Progenitor cell of endocrine pancreas (in vitro differentiated cells): ENCODE measurements around the gene NIPAL4. TPM values are rescaled to one million over a fixed set of nuclear protein-coding genes. Genes with fewer than 3 reads are reported as not detected.
A peak's percentile ranks its signal among the peaks of the same experiment; 100 is the strongest.

Source experiments
- DNase-seq: peaks from one replicate; pipeline ENCODE4 v3.0.0; 2021; ENCODE audit warnings: low spot score; ENCODE audit not compliant: unreplicated experiment
- H3K27ac Mint-ChIP-seq: 2 replicates; pipeline ENCODE4 v1.8.0; 2021; ENCODE audit warnings: mild to moderate bottlenecking, moderate library complexity, mixed read lengths
- H3K27me3 Mint-ChIP-seq: 2 replicates; pipeline ENCODE4 v1.8.0; 2021; ENCODE audit warnings: mixed read lengths
- H3K36me3 Mint-ChIP-seq: 2 replicates; pipeline ENCODE4 v1.8.0; 2022; ENCODE audit warnings: mixed read lengths; ENCODE audit not compliant: insufficient read depth
- H3K4me1 Mint-ChIP-seq: 2 replicates; pipeline ENCODE4 v1.8.0; 2021; ENCODE audit warnings: low read depth, mixed read lengths
- H3K4me3 Mint-ChIP-seq: 2 replicates; pipeline ENCODE4 v1.8.0; 2021; ENCODE audit warnings: low read depth, mild to moderate bottlenecking, moderate library complexity, mixed read lengths
- H3K9me3 Mint-ChIP-seq: 2 replicates; pipeline ENCODE4 v1.8.0; 2021; ENCODE audit warnings: low read depth, mixed read lengths
- CTCF ChIP-seq: fragments of 200-600 bp; sonication (generic); IDR thresholded peaks from one replicate; pipeline ENCODE4 v1.5.0; 2021; ENCODE audit warnings: antibody characterized with exemption, mild to moderate bottlenecking; ENCODE audit not compliant: unreplicated experiment
- total RNA-seq: library from RNA; stranded (reverse); gene quantifications from 2 replicates; pipeline ENCODE4 v1.2.1, GENCODE V29; 2021

Gene NIPAL4
- total RNA-seq, 1 donor from 2014 or later, result not detected

- no peak for TF ChIP-seq CTCF
- H3K4me3 Mint-ChIP-seq, result no peak overlapping the region
- DNase-seq, result no peak
- no peaks in the 10 kb centered on the region for H3K4me1 Mint-ChIP-seq
- no peaks in the 10 kb centered on the region for H3K9me3 Mint-ChIP-seq
- H3K36me3 Mint-ChIP-seq, result no peaks in the 10 kb centered on the region
- H3K27me3 Mint-ChIP-seq, result peaks cover 42% of the 10 kb centered on the region
- H3K27ac Mint-ChIP-seq, result no peak overlapping the region
These were observed 3.7 kb upstream of the NIPAL4 start for GRCh38 chr5:157456301-157456700.

GRCh38 chr5:157457391-157457790 lies 2.6 kb upstream of the NIPAL4 start:
- H3K4me1 Mint-ChIP-seq, result no peaks in the 10 kb centered on the region
- H3K27ac Mint-ChIP-seq, result no peak overlapping the region
- H3K4me3 Mint-ChIP-seq, result no peak overlapping the region
- DNase-seq, result no peak
- H3K9me3 Mint-ChIP-seq, result no peaks in the 10 kb centered on the region
- H3K36me3 Mint-ChIP-seq, result no peaks in the 10 kb centered on the region
- TF ChIP-seq CTCF, result no peak
- H3K27me3 Mint-ChIP-seq, result peaks cover 51% of the 10 kb centered on the region

- Mint-ChIP-seq H3K4me3 (no peak overlapping the region), H3K27ac (no peak overlapping the region)
- DNase-seq, result no peak
These were observed 1.2 kb upstream of the NIPAL4 start for GRCh38 chr5:157458835-157459234.

GRCh38 chr5:157460921-157461792 lies 1.1 kb downstream of the NIPAL4 start:
- no peak for TF ChIP-seq CTCF
- Mint-ChIP-seq H3K36me3 (no peaks in the 10 kb centered on the region), H3K27ac (no peak overlapping the region), H3K4me1 (no peaks in the 10 kb centered on the region), H3K27me3 (peaks cover 78% of the 10 kb centered on the region), H3K4me3 (peak overlapping the region; percentile 44), H3K9me3 (no peaks in the 10 kb centered on the region)
- no peak for DNase-seq

More at GRCh38 chr5:157458835-157459234, 1.2 kb upstream of the NIPAL4 start:
- Mint-ChIP-seq H3K9me3 (no peaks in the 10 kb centered on the region), H3K27me3 (peaks cover 62% of the 10 kb centered on the region), H3K4me1 (no peaks in the 10 kb centered on the region), H3K36me3 (no peaks in the 10 kb centered on the region)
- no peak for TF ChIP-seq CTCF

GRCh38 chr5:157463081-157463480 lies 3.1 kb downstream of the NIPAL4 start:
- H3K4me3 Mint-ChIP-seq, result no peak overlapping the region
- no peaks in the 10 kb centered on the region for H3K4me1 Mint-ChIP-seq
- TF ChIP-seq CTCF, result no peak
- no peak for DNase-seq
- H3K9me3 Mint-ChIP-seq, result no peaks in the 10 kb centered on the region
- no peaks in the 10 kb centered on the region for H3K36me3 Mint-ChIP-seq
- H3K27me3 Mint-ChIP-seq, result peaks cover 69% of the 10 kb centered on the region
- no peak overlapping the region for H3K27ac Mint-ChIP-seq
